ENCODE results near the gene SLC18A2. TPM values are rescaled to one million over a fixed set of nuclear protein-coding genes. Genes with fewer than 3 reads are reported as not detected.
A peak's percentile ranks its signal among the peaks of the same experiment; 100 is the strongest.

SLC18A2 gene
- total RNA-seq, 3 donors from 2014 or later (not counting 1 experiment from before 2014, with no cell fraction given) = 0.21 to 8.0 (median 0.36) TPM

GRCh38 chr10:117268907-117269306 lies 28.0 kb downstream of the SLC18A2 start:
- H3K9me3 Mint-ChIP-seq = no peaks in the 10 kb centered on the region
- intact Hi-C loops (cut with micrococcal nuclease) = no loop called here
- TF ChIP-seq CTCF (IDR thresholded peaks at IDR 0.05) = no peak
- H3K4me1 Mint-ChIP-seq = no peaks in the 10 kb centered on the region
- H3K36me3 Mint-ChIP-seq = no peaks in the 10 kb centered on the region
- Histone ChIP-seq H3K27ac (ENCODE audit: low read length) (no peak overlapping the region), H3K36me3 (ENCODE audit: control insufficient read depth, insufficient read depth, low read length) (no peaks in the 10 kb centered on the region), H3K27me3 (ENCODE audit: control insufficient read depth, insufficient read depth, low read length) (no peaks in the 10 kb centered on the region), H3K4me3 (ENCODE audit: low read length) (no peak overlapping the region), H3K9me3 (ENCODE audit: control insufficient read depth, insufficient read depth, low read length) (no peaks in the 10 kb centered on the region), H3K4me1 (ENCODE audit: control insufficient read depth, insufficient read depth, low read length) (no peaks in the 10 kb centered on the region)
- no peak overlapping the region for H3K4me3 Mint-ChIP-seq
- 99% methylated on average over 2 of the region's 2 CpGs for WGBS (ENCODE audit: insufficient coverage)
- no peak for DNase-seq
- H3K27ac Mint-ChIP-seq = no peak overlapping the region
- ATAC-seq = peak in 1 of 3 donors; percentile 22
- no peaks in the 10 kb centered on the region for H3K27me3 Mint-ChIP-seq (ENCODE audit: low read depth in 2 of 2)

- Mint-ChIP-seq H3K27ac (no peak overlapping the region), H3K36me3 (no peaks in the 10 kb centered on the region), H3K27me3 (ENCODE audit: low read depth in 2 of 2) (no peaks in the 10 kb centered on the region), H3K4me3 (no peak overlapping the region), H3K4me1 (no peaks in the 10 kb centered on the region), H3K9me3 (no peaks in the 10 kb centered on the region)
- no peaks in the 10 kb centered on the region for H3K27me3 ChIP-seq (ENCODE audit: control insufficient read depth, insufficient read depth, low read length)
- TF ChIP-seq CTCF (IDR thresholded peaks at IDR 0.05) = no peak
- no peaks in the 10 kb centered on the region for H3K9me3 ChIP-seq (ENCODE audit: control insufficient read depth, insufficient read depth, low read length)
- ATAC-seq = no peak
- DNase-seq = no peak
- H3K36me3 ChIP-seq (ENCODE audit: control insufficient read depth, insufficient read depth, low read length) = no peaks in the 10 kb centered on the region
- no peaks in the 10 kb centered on the region for H3K4me1 ChIP-seq (ENCODE audit: control insufficient read depth, insufficient read depth, low read length)
- H3K27ac ChIP-seq (ENCODE audit: low read length) = no peak overlapping the region
- intact Hi-C loops (cut with micrococcal nuclease) = no loop called here
- WGBS (ENCODE audit: insufficient coverage) = 89% methylated on average over 2 of the region's 3 CpGs
- H3K4me3 ChIP-seq (ENCODE audit: low read length) = no peak overlapping the region
Measured at GRCh38 chr10:117271427-117271826, 30.5 kb downstream of the SLC18A2 start.

DNA sequence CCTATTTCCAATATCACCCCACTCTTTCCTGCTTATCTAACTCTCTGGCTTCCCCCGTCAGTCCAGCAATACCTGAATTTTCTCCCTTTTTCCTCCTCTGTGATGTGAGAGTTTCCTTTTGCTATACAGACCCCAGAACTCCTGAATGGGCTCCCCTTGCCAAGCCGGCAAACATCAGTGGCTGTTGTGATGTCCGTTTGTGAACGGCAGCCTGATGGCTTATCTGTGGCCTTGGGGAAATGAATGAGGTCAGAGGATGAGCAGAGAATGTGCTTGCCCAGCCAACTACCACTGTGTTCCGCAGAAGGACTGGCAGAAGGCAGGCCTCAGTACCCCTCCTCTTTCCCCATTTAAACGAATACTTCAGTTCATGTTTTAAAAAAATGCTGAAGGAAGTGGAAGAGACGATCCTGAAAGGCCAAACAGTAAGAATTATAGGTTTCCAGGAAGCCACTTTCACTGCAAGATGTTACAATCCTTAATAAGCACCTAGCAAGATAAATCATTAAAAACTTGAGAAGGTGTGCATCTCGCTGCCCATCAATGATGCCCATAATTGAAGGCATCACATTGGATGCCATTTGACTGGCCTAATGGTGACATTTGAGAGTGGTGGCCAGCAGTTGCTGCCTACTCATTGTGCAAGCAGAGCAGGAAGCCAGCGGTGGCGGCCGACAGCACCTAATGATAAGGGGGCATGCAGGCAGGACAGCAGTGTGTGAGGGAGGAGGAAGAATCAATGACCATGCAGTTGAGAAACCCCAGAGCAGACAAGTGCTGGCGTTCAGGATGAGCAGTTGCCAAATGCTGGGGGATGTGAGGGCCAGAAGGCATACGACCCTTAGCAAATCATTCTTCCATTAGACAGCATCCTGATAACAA lies 31.5 kb downstream of the SLC18A2 start:
- Histone ChIP-seq H3K4me3 (ENCODE audit: low read length) (no peak overlapping the region), H3K36me3 (ENCODE audit: control insufficient read depth, insufficient read depth, low read length) (no peaks in the 10 kb centered on the region), H3K27ac (ENCODE audit: low read length) (no peak overlapping the region), H3K4me1 (ENCODE audit: control insufficient read depth, insufficient read depth, low read length) (no peaks in the 10 kb centered on the region), H3K9me3 (ENCODE audit: control insufficient read depth, insufficient read depth, low read length) (no peaks in the 10 kb centered on the region), H3K27me3 (ENCODE audit: control insufficient read depth, insufficient read depth, low read length) (no peaks in the 10 kb centered on the region)
- H3K9me3 Mint-ChIP-seq = no peaks in the 10 kb centered on the region
- no peak for DNase-seq
- 91% methylated on average over 12 of the region's 13 CpGs for WGBS (ENCODE audit: insufficient coverage)
- peak in 1 of 3 donors; percentile 75 for ATAC-seq
- H3K4me3 Mint-ChIP-seq = no peak overlapping the region
- no peak overlapping the region for H3K27ac Mint-ChIP-seq
- no peaks in the 10 kb centered on the region for H3K36me3 Mint-ChIP-seq
- no peak for TF ChIP-seq CTCF (IDR thresholded peaks at IDR 0.05)
- H3K27me3 Mint-ChIP-seq (ENCODE audit: low read depth in 2 of 2) = no peaks in the 10 kb centered on the region
- intact Hi-C loops (cut with micrococcal nuclease) = no loop called here
- no peaks in the 10 kb centered on the region for H3K4me1 Mint-ChIP-seq

All from natural killer cell (primary cell).